ENCODE data around the gene TBC1D32.
"Not testable (repeated sequence)": the region's sequence is repeated elsewhere in the genome, so short reads cannot be mapped to it uniquely, and the experiment has no call there.

- TF ChIP-seq JUND (IDR thresholded peaks at IDR 0.05); TAF1 (conservative IDR thresholded peaks at IDR 0.05); RAD21 (IDR thresholded peaks at IDR 0.05); CTCF (IDR thresholded peaks at IDR 0.05; ENCODE audit: low read depth, low read length, missing input control); YY1 (IDR thresholded peaks at IDR 0.05); GABPA (IDR thresholded peaks at IDR 0.05 in 1 of 2, conservative IDR thresholded peaks at IDR 0.05 in 1 of 2); REST (IDR thresholded peaks at IDR 0.05); MAX (IDR thresholded peaks at IDR 0.05); ATF3 (IDR thresholded peaks at IDR 0.05); ZBTB33 (IDR thresholded peaks at IDR 0.05); RXRA (IDR thresholded peaks at IDR 0.05); NR2F2 (IDR thresholded peaks at IDR 0.05): not testable (repeated sequence)
Measured at GRCh38 chr6:121301156-121301555, 33.1 kb downstream of the TBC1D32 start.
